SK-N-DZ (cell line): ENCODE results near the gene PES1.
"Not testable (repeated sequence)": the region's sequence is repeated elsewhere in the genome, so short reads cannot be mapped to it uniquely, and the experiment has no call there.

Source experiments
- DNase-seq: peaks from one replicate; pipeline ENCODE4 v3.0.0-alpha.2; 2015; ENCODE audit warnings: low spot score

PES1 gene

DNA sequence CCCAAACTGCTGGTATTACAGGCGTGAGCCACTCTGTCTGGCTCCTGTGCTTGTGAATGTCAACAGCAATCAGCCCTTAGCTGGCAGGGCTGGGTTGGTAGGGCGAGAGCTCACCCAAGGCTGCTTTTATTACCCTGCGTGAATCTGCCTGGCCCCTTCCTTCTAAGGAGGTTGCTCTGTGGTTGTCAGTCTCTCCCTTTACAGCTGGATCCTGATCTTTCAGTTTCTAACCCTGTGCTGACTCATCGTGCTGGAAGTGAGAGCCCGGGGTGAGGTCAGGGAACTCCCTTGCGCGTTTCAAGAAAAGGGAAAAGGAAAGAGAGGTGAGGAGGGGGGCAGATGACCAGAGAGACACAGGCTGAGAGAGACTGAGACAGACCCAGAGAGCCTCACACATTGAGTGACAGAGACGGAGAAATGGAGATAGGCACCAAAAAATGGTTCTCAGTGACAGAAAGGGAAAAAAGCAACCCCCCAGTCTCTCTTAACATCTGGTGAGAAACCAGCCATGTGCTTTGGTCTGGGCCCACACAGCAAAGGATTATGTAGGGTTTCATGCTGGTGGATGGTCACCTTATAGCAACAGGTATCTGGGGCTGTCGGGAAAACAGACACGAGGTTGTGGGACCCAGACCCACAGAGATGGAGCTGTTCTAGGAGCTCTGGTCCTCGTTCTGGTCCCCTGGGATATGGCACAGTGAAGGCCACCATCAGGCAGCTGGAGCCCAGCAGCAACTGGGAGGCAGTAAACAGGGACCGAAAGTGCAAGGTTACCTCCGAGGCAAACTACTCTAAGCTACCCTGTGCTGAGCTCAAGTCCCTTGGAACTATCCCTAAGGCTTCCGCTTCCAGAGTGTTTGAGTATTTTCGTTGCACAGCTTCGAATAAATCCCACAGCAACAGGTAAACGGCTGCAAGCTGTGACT lies 17.8 kb upstream of the PES1 start:
- no peak for DNase-seq

DNA sequence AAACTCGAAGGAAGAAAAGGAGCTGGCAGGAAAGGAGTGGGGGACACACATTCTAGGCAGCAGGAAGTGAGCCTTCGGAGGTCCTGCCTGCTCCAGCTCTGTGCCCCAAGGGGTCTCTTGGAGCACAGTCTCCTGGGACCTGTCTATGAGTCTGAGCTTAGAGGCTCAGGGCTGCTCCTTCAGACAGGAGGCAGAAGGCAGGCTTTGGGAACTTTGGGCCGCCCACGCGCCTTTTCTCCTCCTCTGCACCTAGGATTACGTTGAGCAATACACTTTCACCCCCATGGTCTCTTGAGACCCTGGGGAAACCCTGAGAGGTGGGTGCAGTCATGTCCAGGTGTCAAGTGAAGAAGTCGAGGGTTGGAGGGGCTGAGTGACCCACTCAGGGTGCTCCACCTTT lies 16.2 kb upstream of the PES1 start:
- DNase-seq, result no peak

DNA sequence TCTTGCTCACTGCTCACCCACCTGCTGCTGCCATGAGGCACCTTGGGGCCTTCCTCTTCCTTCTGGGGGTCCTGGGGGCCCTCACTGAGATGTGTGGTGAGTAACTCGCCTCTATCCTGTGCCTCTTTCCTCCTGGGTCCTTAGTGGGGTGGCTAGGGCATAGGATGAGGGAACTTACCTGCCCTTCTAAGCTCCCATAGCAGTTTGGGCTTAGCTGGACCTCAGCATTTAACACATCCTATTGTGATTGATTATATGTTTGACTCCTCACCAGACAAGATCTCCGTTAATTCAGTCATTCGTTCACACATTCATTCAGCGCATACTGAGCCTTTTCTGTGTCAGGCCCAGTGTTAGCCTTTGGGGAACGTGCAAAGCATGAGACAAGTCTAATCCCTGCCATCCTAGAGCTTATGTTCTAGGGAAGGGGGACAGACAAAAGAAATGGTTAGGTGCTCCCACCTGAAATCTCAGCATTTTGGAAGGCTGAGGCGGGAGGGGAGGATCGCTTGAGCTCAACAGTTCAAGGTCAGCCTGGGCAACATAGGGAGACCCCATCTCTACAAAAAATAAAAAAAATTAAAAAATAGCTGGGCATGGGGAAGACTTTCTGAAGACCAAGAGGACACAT lies 15.7 kb upstream of the PES1 start:
- DNase-seq, result no peak

DNA sequence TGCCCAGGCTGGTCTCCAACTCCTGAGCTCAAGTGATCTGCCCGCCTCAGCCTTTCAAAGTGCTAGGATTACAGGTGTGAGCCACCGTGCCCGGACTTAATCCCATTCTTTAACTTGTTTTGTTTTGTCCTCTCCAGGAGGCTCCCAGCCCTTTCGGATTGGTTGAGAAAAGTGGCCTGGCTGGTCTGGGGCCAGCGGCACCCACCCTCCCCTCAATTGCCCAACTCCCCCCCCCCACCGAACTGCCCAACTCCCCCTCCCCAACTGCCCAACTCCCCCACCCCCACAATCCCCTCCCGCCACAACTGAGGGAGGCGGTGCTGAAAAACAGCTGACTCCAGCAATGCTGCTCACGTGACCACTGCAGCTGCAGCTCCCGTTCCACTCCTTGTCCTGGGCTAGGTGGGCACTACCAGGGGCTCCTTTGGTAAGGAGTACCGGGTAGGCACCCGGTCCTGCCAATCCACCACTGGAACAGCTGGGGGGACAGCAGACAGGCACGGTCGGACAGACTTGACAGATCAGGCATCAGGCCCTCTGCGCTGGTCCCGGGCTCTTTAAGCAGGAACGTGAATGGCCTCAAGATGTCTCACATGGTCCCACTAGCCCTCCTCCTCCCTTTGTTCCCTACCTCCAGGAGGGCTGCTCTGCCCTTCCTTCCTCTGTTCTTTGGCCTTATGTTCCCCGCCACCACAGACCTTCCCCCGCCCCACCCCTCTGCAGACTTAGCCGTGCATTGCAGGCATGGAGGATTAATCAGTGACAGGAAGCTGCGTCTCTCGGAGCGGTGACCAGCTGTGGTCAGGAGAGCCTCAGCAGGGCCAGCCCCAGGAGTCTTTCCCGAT lies 15.0 kb upstream of the PES1 start, which contains the start of gene TCN2:
TCN2 (plus strand) TSS at position 720 of the 845 bp plus-strand sequence. CDS start 158 bp downstream, outside the sequence.
- DNase-seq, result peak; percentile 70

DNA sequence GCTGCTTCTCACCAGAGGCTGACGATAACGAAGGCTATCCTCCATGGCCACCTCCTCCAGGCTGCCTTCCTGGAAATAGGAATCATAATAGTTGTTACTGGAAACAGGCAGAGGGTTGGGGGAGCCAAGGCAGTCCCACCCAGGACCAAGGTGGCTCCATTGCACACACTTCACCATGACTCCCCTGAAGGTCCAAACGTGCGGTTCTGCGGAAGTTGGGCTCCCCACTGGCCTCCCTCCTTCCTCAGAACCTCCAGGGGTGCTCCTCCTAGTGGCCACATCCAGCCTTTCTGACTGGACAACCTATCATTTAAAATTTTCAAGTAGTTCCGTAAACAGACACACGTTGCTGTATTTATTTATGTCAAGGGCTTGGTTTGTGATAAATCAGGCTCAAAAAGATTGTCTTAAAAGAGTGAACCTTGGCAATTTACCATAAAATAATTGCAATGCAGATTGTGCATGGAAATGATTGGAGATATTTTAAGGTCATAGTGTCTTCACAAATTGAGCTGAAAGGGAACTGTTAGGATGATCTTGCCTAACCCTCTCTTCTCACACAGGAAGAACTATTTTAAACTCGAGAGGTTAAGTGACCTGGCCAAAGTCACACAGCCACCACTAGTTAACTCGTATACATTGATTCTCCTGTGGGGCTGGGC lies 13.9 kb upstream of the PES1 start:
- peak; percentile 53 for DNase-seq

DNA sequence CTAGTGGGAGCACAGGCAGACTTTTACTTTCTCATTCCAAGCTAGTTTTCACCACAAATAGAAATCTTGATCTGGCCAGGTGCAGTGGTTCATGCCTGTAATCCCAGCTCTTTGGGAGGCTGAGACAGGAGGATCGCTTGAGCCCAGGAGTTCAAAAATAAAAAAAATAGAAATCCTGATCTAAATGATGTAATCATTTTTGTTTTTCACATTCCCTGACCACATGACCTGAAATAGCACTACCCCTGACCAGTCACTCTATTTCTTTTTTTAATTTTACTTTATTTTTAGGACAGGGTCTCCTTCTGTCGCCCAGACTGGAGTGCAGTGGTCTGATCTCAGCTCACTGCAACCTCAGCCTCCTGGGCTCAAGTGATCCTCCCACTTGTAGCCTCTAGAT lies 13.0 kb upstream of the PES1 start:
- no peak for DNase-seq

DNA sequence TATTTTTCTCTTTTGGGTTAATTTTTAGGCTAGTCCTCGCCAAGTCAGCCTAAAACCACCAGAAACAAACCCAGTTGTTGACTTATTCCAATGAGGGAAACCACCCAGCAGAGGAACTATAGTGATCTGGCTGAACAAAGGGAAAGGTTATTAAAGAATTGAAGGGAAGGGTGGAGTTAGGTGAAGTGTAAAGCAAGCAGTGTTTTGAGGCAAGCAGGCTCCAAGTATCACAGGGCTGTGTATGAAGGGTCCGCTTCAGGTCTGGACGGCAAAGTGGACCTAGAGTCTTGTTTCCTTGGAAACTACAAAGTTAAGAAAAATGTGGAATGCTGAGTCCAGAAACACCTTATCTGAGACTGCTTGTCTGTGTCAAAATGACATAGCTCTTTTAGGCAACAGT lies 12.1 kb upstream of the PES1 start:
- DNase-seq, result no peak

DNA sequence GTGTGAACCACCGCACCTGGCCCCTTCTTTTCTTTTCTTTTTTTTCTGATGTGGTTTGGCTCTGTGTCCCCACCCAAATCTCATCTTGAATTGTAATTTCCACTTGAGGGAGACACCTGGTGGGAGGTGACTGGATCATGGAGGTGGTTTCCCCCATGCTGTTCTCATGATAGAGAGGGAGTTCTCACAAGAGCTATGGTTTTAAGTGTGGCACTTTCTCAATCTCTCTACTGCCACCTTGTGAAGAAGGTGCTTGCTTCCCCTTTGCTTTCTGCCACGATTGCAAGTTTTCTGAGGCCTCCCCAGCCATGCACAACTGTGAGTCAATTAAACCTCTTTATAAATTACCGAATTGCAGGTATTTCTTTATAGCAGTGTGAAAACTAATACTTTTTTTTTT lies 10.3 kb upstream of the PES1 start:
- peak; percentile 30 for DNase-seq

DNA sequence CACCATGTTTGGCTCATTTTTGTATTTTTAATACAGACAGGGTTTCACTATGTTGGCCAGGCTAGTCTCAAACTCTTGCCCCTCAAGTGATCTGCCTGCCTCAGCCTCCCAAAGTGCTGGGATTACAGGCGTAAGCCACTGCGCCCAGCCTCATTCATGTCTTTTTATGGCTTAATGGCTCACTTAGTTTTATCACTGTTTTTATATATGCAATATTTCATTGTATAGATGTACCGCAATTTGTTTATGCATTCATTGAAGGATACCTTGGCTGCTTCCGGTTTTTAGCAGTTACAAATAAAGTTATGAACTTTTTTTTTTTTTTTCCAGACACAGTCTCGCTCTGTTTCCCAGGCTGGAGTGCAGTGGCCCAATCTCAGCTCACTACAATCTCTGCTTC lies 9.8 kb upstream of the PES1 start:
- DNase-seq, result no peak

DNA sequence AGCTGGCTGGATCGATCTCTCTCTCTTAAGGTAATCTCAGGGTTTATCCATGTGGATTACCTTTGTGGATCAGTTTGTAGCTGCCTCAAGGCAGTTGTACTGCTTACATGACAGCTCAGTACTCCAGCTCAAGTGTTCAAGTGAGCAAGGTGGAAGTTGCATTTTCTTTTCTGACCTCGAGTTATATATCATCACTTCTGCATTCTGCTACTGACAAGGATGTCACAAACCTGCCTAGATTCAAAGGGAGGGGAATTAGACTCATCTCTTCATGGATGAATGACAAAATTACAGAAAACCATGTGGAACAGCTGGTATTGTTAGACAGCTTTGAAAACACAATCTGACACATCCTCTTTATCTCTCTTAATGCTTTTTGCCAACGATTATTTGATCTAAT lies 9.2 kb upstream of the PES1 start:
- no peak for DNase-seq

DNA sequence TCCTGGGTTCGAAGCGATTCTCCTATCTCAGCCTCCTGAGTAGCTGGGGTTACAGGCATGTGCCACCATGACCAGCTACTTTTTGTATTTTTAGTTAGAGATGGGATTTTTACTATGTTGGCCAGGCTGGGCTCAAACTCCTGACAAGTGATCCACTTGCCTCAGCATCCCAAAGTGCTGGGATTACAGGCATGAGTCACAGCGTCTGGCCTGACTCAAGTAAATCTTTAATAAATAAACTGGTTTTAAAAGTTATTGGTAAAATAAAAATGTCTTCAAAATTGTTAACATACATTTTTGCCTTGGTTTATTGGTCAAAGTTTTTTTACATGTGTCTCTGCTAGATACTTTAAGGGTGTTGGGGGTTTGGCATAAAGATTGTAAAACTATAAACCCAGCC lies 7.3 kb upstream of the PES1 start:
- DNase-seq, result no peak

DNA sequence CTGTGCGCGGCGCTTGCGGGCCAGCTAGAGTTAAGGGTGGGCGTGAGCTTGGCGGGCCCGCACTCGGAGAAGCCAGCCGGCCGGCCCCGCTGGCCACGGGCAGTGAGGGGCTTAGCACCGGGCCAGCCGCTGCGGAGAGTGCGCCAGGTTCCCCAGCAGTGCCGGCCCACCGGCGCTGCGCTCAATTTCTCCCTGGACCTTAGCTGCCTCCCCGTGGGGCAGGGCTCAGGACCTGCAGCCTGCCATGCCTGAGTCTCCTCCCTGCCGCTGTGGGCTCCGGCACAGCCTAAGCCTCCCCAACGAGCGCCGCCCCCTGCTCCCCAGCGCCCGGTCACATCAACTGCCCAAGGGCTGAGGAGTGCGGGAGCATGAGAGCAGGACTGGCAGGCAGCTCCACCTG lies 5.2 kb upstream of the PES1 start:
- DNase-seq, result no peak

DNA sequence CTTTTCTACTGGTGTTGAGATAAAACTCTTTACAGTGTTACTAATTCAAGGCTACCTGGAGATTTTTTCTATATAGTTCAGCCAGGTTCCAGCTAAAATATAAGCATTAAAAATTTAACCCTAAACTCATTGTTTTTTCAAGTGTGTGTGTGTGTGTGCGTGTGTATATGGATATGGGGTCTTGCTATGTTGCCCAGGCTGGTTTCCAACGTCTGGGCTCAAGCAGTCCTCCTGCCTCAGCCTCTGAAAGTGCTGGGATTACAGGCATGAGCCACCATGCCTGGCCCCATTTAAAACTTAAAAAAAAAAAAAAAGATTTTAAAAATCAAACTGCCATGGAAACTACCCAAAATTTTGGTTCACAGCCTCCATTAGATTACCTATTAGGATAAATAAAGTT lies 4.5 kb upstream of the PES1 start:
- DNase-seq, result no peak

DNA sequence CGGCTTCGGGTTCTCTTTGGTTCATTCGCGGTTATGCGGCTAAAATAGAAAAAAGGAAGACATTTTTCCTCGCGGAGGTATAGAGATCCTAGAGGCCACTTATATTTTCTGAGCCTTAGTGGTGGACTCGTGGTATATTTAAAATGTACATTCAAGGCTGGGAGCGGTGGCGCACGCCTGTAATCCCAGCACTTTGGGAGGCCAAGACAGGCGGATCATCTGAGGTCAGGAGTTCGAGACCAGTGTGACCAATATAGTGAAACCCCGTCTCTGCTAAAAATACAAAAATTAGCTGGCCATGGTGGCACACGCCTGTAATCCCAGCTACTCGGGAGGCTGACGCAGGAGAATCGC lies 627 bp upstream of the PES1 start:
- DNase-seq, result not testable (repeated sequence)

DNA sequence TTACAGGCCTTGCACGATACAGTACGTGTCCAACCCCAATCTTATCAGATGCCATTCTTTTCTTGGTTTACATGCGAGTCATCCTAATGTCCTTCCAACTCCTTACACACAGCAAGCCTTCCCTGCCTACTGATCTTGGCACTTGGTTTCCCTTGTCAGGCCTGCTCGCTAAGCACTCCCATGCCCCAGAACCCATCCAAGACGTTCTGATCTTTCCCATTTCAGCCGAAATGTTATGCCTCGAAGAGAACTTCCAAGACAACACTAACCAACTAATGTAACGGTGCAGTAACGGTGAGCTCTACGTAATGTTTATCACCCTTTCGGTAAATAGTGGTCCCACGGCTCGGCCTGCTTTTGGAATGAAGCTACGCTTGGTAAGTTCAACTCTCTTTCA lies 521 bp downstream of the PES1 start:
- DNase-seq, result no peak

DNA sequence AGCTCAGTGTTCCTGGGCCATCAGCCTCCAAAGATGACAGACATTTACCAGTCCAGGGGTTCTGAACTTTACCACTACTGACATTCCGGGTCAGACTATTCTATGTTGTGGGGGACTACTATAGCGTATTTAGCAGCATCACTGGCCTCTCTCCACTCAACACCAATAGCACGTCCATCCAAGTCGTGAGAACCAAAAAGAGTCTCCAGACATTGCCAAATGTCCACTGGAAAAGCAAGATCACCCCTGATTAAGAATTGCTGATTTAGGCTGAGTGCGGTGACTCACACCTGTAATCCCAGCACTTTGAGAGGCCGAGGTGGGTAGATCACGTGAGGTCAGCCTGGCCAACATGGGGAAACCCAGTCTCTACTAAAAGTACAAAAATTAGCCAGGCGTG lies 5.3 kb downstream of the PES1 start:
- no peak for DNase-seq

DNA sequence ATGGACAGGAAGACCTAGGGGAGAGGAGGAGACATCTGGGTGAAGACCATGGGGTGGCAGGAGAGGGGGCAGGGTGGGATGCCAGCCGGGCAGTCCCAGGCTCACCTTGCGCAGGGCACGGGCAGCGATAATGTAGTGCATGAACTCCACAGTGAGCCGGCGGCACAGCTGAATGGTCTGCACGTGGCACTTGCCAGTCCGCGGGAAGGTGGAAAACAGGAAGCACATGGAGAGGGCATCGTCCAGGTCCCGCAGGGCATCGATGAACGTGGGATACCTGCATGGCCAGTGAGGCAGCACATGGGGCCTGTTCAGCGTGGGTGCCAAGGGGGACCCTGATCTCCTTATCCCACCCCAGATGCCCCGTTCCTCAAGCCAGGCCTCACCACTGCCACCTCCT lies 7.3 kb downstream of the PES1 start:
- no peak for DNase-seq

DNA sequence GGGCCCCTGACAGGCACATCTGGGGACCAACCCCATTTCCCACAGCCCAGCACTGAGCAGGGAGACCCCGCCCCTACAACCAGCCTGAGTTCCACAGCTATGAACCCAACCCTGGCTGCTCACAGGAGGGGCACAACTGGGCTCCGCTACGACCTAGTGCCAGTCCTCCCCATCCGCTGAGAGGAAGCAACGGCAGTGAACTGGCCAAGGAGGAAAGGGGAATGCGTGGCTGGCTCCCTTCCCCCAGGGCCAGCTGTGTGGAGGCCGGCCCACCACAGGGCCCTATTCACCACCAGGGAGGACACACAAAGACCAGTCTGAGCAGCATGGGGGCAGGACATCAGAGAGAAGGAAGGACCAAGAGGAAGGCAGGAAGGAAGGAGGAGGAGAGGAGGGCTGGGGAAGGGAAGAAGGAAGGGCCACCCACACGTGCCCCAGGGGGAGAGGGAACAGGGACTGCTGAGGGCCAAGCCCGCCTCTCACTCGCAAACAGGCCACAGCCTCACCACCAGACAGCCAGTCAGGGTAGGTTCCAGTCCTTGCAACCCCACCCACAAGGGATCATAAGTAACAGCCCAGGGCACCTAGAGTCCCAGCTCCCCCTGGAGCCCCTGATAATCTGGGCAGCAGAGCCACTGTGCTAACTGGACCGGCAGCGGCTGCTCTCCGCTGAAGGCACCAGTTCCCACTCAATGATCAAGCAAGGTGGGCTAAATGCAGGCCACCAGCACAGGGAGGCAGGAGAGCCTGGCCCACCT lies 8.7 kb downstream of the PES1 start:
- no peak for DNase-seq

DNA sequence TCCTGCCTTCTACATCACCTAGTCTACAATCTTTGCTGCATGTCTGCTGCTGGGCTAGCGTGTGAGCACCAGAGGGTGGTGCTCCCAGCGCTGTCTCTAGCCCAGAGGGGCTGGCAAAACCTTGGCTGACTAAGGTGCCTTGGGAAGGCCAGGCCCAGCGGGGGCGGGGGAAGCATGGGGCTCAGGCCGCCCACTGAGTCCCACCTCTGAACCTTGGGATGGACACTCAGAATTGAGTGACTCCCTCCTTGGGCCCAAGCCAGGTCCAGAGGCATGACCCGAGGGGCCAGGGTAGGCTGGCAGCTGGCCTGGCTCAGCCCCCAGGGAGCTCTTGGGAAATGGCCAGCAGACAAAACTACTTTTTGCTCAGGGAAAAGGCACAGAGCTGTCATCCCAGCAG lies 9.7 kb downstream of the PES1 start:
- DNase-seq, result no peak

DNA sequence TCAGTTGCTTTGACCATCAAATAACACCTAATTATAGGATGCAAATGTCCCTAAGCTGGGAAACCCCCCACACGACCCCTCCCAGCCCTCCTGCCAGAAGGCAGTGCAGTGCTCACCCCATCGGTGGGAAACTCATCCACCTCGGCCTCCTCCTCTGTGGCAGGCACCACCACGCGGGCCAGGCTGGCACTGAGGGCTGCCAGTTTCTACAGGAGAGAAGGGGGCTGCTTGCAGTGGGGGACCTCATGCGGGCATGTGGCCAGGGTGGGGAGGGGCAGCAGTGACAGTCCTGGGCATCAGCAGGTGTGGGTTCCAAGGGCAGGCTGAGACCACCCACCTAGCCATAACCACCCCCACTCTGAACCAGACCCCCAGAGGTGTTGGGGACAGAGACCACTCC lies 10.8 kb downstream of the PES1 start:
- no peak for DNase-seq

DNA sequence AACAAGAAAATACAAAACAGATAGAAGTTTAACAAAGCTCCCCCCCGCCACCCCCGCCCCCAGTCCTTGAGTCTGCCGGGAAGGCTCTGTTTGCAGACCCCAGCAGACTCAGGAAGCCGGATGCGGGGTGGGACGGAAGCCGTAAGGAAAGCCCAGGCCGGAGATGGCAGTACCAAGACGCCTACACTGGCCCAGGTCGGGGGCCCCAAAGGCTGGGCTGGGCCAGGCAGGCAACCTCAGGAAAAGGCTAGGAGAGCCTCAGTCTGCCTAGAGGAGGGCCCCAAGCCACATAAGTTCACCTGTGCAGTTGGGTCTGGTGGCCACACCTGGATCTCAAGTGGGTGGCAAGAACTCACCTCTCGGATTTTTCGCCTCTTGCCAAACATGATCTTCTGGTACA lies 13.2 kb downstream of the PES1 start:
- no peak for DNase-seq
